ENCODE results near the gene ARID2.
A peak's percentile ranks its signal among the peaks of the same experiment; 100 is the strongest.

ARID2 gene

DNA sequence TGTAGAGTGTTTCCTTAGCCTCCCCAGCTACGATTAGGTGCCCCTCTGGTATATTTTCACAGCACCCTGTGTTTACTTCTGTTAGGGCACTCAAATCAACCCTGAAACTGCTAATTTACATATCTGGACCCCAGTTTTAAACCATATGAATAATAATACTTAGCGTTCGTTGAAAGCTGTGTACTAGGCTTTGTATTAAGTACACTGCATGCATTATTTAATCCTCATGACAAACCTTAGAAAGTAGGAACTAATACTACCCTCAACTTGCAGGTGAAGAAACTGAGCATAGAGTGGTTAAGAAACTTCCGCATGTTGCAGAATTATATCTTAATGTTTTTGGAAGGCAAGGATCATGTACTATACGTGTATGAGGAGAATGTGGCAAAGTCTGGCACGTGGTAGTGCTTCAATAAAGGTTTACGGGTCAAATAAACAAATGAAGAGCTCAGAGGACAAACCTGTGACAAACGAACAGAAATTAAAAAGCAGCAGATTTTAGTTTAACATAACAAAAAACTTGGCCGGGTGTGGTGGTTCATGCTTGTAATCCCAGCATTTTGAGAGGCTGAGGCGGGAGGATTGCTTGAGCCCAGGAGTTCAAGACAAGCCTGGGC is 22.2 kb upstream of the ARID2 start:
- no peak for DNase-seq
- no peak overlapping the region for H3K27ac Mint-ChIP-seq
- peaks cover under 1 to 11% of the 10 kb centered on the region in 2 donors for H3K36me3 Mint-ChIP-seq
- H3K27me3 Mint-ChIP-seq: no peaks in the 10 kb centered on the region
- no peak for ATAC-seq (replicated peaks)
- peaks cover 0 to 2% of the 10 kb centered on the region in 2 donors for H3K9me3 Mint-ChIP-seq
- H3K4me3 Mint-ChIP-seq: no peak overlapping the region
- H3K4me1 Mint-ChIP-seq: peaks cover 13 to 18% of the 10 kb centered on the region in 2 donors

DNA sequence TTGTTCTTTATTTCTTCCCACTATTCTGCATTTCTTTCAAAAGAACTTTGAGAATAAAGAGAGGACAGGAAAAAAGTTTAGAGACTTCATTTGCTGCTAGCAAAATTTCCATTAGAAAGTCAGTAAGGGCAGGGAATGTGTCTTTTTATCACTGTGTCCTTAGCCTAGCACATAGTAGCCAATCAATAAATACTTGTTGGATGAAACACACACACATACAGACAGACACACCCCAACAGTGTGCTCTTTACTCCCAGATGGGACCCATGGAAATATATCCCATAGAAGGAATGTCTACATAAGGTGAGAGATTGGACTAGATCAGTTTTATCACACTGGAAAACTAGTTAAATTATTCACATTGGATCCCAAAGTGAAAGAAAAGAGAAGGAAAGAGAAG is 21.1 kb upstream of the ARID2 start:
- no peak for DNase-seq

DNA sequence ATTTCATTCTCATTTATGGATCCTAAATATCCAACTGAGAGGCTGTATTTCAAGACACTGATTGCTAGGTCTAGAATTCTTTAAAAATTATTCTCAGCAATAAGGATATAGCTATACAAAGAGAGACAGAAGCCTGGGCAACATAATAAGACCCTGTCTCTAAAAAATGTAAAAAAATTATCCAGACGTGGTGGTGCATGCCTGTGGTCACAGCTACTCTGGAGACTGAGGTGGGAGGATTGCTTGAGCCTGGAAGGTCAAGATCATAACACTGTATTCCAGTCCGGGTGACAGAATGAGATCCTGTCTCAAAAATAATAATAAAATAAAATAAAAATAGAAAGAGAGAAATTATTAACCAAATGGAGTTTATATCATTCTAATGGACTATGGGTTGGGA is 20.6 kb upstream of the ARID2 start:
- Mint-ChIP-seq H3K4me1 (peaks cover 19 to 31% of the 10 kb centered on the region in 2 donors), H3K4me3 (no peak overlapping the region), H3K27me3 (no peaks in the 10 kb centered on the region), H3K27ac (no peak overlapping the region), H3K36me3 (peaks cover 2 to 13% of the 10 kb centered on the region in 2 donors), H3K9me3 (peaks cover 0 to 2% of the 10 kb centered on the region in 2 donors)
- ATAC-seq (replicated peaks) (no peak), DNase-seq (no peak)

More for the DNA sequence above, 21.1 kb upstream of the ARID2 start:
- Mint-ChIP-seq H3K4me3 (no peak overlapping the region), H3K4me1 (peaks cover 15 to 27% of the 10 kb centered on the region in 2 donors), H3K27me3 (no peaks in the 10 kb centered on the region), H3K36me3 (peaks cover 2 to 13% of the 10 kb centered on the region in 2 donors), H3K27ac (peak overlapping the region; percentile 53), H3K9me3 (peaks cover 0 to 3% of the 10 kb centered on the region in 2 donors)
- no peak for ATAC-seq (replicated peaks)

DNA sequence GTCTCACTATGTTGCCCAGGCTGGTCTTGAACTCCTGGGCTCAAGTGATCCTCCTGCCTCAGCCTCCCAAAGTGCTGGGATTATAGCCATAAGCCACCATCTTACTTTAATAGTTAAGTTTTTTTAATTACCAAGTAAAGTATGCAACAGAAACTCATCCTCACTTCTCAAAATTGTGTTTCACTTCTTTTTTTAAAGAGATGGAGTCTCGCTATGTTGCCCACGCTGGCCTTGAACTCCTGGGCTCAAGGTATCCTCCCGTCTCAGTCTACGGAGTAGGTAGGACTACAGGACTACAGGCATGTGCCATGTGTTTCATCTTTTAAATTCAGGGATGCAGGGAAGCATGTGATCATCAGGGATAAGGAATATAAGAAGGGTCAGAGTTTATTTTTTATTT is 17.2 kb upstream of the ARID2 start:
- Mint-ChIP-seq H3K9me3 (peaks cover 0 to 2% of the 10 kb centered on the region in 2 donors), H3K4me1 (peaks cover 15 to 27% of the 10 kb centered on the region in 2 donors), H3K36me3 (peaks cover 2 to 3% of the 10 kb centered on the region in 2 donors), H3K4me3 (no peak overlapping the region), H3K27me3 (no peaks in the 10 kb centered on the region), H3K27ac (no peak overlapping the region)
- peak; percentile 63 to 68 for ATAC-seq (replicated peaks)
- no peak for DNase-seq

DNA sequence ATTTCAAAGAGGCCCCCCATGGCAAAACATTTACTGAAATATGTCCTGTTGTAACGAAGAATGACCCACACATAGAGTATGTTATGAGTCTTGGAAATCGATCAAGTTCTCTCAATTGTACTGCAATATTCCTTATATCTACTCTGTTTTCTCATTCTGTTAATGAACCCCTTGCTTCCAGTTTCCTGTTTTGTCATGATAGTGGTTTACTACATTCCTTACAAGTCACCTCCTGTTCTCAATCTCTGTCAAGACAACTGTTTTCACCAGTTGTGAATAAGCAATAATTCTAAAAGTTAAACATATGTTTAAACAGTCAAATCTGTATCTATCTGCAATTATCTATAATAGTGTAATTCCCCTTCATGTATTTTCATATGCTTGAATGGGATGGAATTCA is 16.4 kb upstream of the ARID2 start:
- no peak for DNase-seq
- Mint-ChIP-seq H3K27ac (no peak overlapping the region), H3K27me3 (no peaks in the 10 kb centered on the region), H3K4me1 (peaks cover 13 to 27% of the 10 kb centered on the region in 2 donors), H3K36me3 (peaks cover 2 to 3% of the 10 kb centered on the region in 2 donors), H3K4me3 (no peak overlapping the region), H3K9me3 (peaks cover 0 to 2% of the 10 kb centered on the region in 2 donors)
- ATAC-seq (replicated peaks): no peak

DNA sequence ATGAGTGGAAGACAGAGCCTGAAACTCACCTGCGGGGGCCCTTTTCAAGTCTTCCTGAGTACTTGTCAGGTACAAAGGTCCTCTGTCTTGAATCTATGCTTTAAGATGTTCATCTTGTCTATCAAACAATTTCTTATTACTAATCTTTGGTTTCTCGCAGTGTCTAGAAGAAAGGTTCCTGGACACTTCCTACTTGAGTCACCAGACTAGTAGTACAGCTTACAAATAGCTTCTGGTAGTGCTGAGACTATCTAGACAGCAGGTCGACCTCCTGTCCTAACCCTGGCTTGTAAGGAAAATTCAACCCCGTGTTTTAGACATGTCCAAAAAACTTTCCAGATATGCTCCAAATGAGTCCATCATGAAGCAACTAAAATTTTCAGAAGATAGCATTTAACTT is 11.2 kb upstream of the ARID2 start:
- Mint-ChIP-seq H3K27ac (no peak overlapping the region), H3K4me3 (no peak overlapping the region), H3K9me3 (no peaks in the 10 kb centered on the region), H3K36me3 (peaks cover 4 to 6% of the 10 kb centered on the region in 2 donors), H3K4me1 (peaks cover 16 to 51% of the 10 kb centered on the region in 2 donors), H3K27me3 (no peaks in the 10 kb centered on the region)
- DNase-seq (no peak), ATAC-seq (replicated peaks) (no peak)

DNA sequence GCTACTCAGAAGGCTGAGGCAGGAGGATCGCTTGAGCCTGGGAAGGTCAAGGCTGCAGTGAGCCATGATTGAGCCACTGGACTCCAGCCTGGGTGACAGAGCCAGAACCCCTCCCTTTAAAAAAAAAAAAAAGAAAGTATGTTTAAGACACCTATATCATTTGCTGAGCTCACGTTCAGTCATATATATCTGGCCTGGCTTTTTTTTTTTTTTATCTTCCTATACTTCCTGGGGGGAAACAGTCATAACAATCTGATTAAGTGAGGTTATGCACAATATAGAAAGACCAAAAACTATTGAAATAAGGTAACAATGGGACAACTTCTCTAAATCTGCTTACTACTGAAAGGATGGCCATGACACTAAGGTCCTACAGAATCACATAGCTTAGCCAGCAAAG is 9.4 kb upstream of the ARID2 start:
- Mint-ChIP-seq H3K36me3 (peaks cover 4 to 6% of the 10 kb centered on the region in 2 donors), H3K4me1 (peaks cover 8 to 37% of the 10 kb centered on the region in 2 donors), H3K27me3 (no peaks in the 10 kb centered on the region), H3K9me3 (no peaks in the 10 kb centered on the region), H3K27ac (no peak overlapping the region), H3K4me3 (no peak overlapping the region)
- no peak for DNase-seq
- ATAC-seq (replicated peaks): peak in 1 of 2 donors; percentile 31

DNA sequence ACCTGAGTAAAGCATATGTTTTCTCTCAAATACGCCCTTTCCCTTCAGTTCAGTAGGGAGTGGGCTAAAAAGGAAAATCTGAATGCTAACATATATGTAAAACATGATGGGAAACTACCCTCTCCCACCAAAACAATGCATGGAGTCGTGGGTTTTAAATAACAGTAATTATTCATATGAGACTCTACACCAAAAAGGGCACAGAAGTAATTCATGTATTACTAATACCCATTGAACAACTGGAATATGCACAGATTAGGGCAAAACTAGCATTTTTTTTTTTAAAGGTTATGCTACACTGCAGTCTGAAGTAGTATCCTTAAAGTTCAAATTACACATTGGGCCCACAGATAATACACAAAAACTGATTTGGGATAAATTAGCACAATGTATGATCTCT is 8.1 kb upstream of the ARID2 start:
- Mint-ChIP-seq H3K27ac (no peak overlapping the region), H3K4me1 (peaks cover 8 to 35% of the 10 kb centered on the region in 2 donors), H3K36me3 (peaks cover 6 to 7% of the 10 kb centered on the region in 2 donors), H3K9me3 (no peaks in the 10 kb centered on the region), H3K4me3 (peak overlapping the region; percentile 34 to 53), H3K27me3 (no peaks in the 10 kb centered on the region)
- ATAC-seq (replicated peaks) (peak in 1 of 2 donors; percentile 18), DNase-seq (no peak)

DNA sequence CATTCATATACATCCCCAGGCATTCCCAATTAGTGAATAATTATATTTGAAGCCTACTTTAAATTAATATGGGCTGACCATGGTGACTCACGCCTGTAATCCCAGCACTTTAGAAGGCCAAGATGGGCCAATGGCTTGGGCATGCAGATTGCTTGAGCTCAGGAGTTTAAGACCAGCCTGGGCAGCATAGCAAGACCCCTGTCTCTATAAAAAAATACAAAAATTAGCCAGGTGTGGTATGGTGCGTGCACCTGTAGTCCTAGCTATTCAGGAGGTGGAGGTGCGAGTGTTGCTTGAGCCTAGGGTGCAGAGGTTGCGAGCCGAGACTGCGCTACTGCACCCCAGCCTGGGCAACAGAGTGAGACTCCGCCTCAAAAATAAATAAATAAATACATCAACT is 7.6 kb upstream of the ARID2 start:
- H3K4me1 Mint-ChIP-seq: peaks cover 7 to 33% of the 10 kb centered on the region in 2 donors
- H3K36me3 Mint-ChIP-seq: peaks cover 6 to 7% of the 10 kb centered on the region in 2 donors
- H3K4me3 Mint-ChIP-seq: no peak overlapping the region
- no peak for DNase-seq
- no peaks in the 10 kb centered on the region for H3K9me3 Mint-ChIP-seq
- no peak for ATAC-seq (replicated peaks)
- no peaks in the 10 kb centered on the region for H3K27me3 Mint-ChIP-seq
- no peak overlapping the region for H3K27ac Mint-ChIP-seq

DNA sequence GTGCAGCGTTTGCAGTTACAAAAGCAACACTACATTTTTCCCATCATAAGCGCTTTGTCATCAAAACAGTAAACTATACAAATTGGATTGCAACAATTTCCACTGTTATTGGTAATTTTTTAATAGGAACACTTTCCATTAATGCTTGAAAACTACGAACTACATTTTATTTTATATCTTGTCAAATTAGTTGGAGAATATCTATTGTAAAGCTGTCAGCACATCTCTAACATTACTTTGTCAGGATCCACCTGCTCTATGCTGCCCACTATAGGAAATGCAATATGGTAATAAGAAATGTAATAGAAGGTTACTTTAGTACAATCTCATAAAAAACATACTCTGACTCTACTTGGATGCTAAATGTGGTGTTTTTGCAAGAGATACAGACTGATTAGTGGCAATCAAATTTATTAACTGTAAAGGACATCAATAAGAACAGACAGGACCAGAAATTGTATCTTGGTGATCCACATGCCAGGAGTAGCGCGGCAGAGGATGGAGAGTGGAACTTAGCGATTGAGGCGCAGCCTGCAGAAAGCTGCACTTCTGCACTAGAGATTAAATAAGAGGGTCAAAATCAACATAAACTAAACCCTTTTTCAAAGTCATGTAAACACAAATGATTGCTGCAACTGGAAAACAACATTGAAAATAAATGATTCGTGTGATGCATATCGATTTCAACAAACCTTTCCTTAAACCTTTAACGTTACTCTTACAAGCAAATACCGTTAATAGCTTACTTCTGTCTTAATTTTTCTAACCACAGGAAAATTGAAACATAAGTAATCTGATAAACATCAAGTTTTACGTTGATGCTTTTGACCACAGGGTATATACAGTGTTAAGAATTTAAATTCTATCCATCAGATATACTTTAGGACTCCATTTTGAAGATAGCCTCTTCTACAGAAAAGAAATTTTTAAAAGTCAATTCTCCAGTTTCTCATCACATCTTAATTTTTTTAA is 3.6 kb upstream of the ARID2 start:
- peaks cover 9 to 11% of the 10 kb centered on the region in 2 donors for H3K36me3 Mint-ChIP-seq
- peak overlapping the region; percentile 100 for H3K27ac Mint-ChIP-seq
- ATAC-seq (replicated peaks): no peak
- no peaks in the 10 kb centered on the region for H3K9me3 Mint-ChIP-seq
- H3K4me3 Mint-ChIP-seq: peak overlapping the region; percentile 93 to 100
- peaks cover 7 to 24% of the 10 kb centered on the region in 2 donors for H3K4me1 Mint-ChIP-seq
- no peak for DNase-seq
- H3K27me3 Mint-ChIP-seq: no peaks in the 10 kb centered on the region

DNA sequence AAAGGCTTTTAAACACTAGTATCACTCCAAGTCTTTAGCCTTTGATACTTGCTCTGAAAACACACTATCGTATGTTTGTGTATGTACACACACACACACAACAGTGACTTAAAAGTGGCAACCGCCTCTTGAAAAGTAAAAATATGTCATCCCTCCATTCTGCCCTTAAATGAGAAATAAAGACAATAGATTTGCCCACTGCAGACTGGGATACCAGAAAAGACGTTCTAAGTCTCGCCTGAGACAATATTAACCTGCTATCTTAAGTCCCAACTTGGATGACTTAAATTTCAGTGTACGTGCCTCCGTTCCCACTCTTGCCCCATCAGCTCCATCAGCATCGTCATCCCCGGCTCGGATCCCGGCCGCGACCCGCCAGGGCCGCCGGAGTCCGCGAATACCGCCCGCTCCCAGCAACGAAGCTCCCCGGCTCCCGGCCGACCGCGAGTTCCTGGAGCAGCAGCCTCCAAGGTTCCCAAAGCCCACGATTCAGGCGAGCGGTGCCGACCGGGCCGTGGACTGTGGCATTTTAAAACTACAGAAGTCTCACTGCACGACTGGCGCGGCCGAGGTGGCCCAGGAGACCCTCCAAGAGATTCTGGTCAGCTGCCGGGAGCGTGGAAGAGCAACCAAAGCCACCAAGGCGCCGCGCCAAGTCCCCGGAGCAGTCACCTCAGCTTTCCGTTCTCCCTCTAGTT is 2.8 kb upstream of the ARID2 start:
- H3K4me3 Mint-ChIP-seq: peak overlapping the region; percentile 93 to 100
- DNase-seq (no peak), ATAC-seq (replicated peaks) (no peak)
- H3K36me3 Mint-ChIP-seq: peaks cover 5 to 9% of the 10 kb centered on the region in 2 donors
- H3K27ac Mint-ChIP-seq: peak overlapping the region; percentile 100
- no peaks in the 10 kb centered on the region for H3K27me3 Mint-ChIP-seq
- peaks cover 3 to 21% of the 10 kb centered on the region in 2 donors for H3K4me1 Mint-ChIP-seq
- no peaks in the 10 kb centered on the region for H3K9me3 Mint-ChIP-seq

DNA sequence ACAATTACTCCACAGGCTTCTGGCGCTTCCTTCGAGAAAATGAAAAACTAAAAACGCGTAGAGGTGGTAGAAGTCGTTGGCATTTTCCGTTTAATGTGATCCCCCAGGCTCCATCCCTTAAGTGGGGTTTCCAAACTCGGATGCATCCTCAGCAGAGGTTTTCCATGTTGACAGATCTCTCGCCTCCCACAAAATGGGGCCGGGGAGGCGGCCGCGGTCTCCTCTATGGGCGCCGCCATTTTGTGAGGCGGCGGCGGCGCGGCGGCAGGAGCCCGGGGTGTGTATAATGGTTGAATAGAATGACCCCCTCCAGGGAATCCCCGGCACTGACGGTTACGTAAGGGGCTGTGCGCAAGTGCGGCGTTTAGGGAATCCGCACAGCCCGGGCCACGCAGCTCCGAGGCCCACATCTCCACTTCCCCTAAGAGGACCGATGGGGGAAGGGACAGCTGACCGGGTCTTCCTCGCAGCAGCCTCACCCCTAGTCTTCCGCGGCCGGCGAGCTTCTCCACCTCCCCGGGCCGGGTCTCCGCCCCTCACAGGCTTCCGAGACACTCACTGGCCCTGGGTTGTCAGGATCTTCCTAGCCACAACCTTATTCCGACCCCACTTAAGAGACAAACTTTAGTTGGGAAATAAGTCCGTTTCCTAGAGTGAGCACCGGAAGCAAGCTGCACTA is 2.1 kb upstream of the ARID2 start:
- ATAC-seq (replicated peaks): peak; percentile 65 to 68
- no peaks in the 10 kb centered on the region for H3K27me3 Mint-ChIP-seq
- H3K4me1 Mint-ChIP-seq: peaks cover 7 to 24% of the 10 kb centered on the region in 2 donors
- peaks cover 6 to 9% of the 10 kb centered on the region in 2 donors for H3K36me3 Mint-ChIP-seq
- peak overlapping the region; percentile 100 for H3K27ac Mint-ChIP-seq
- DNase-seq: peak; percentile 95
- H3K4me3 Mint-ChIP-seq: peak overlapping the region; percentile 93 to 100
- no peaks in the 10 kb centered on the region for H3K9me3 Mint-ChIP-seq

DNA sequence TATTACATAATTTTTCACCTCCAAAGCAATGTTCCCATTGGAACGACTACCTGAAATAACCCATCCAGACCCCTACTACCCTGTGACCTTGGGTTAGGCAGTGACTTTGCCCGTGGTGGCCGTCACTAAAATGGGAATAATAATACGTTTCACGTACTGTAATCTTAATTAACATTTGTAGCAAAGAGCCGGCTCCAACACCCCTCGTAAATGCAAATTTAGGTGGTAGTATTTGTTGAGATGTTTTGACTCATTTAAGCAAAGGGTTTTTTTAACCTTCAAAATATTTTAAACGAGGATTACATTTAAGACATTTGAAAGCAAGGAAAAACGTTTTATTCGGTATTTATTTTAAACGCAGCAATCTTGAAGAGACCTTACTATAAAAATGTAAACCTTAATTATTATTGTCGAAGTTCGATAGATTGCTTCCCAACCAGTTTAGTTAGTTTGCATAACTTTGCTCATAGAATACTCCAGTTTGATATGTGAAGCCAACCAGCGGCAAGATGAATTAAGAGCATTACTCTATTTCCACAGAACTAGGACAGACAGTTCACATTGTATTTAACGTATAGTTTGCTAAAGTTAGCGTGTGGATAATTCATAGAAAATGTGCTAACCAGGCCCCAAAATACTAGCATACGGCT is 1.4 kb upstream of the ARID2 start:
- peak overlapping the region; percentile 100 for H3K27ac Mint-ChIP-seq
- no peaks in the 10 kb centered on the region for H3K27me3 Mint-ChIP-seq
- peak overlapping the region; percentile 93 to 100 for H3K4me3 Mint-ChIP-seq
- H3K4me1 Mint-ChIP-seq: peaks cover 8 to 22% of the 10 kb centered on the region in 2 donors
- H3K9me3 Mint-ChIP-seq: no peaks in the 10 kb centered on the region
- peaks cover 4 to 9% of the 10 kb centered on the region in 2 donors for H3K36me3 Mint-ChIP-seq
- DNase-seq: no peak
- peak; percentile 1 to 3 for ATAC-seq (replicated peaks)
